Lower lobe of right lung (tissue), 2 donors: ENCODE results near the gene CCNY. TPM values are rescaled to one million over a fixed set of nuclear protein-coding genes. Genes with fewer than 3 reads are reported as not detected.

ENCODE experiments used
- ATAC-seq, 2 donors: fragments of 200-7000 bp; cut with Tn5 transposase; one replicate each; pipeline ENCODE4 v1.9.1; 2020 to 2022; ENCODE audit warnings: mild to moderate bottlenecking in 2 of 2, moderate library complexity in 2 of 2
- DNase-seq: peaks from one replicate; pipeline ENCODE4 v3.0.0-alpha.2; 2020
- H3K27ac ChIP-seq: fragments of 200-600 bp; one replicate; pipeline ENCODE4 v1.8.0; 2022
- H3K27me3 ChIP-seq: fragments of 200-600 bp; one replicate; pipeline ENCODE4 v1.8.0; 2022; ENCODE audit warnings: low read depth
- H3K36me3 ChIP-seq: fragments of 200-600 bp; one replicate; pipeline ENCODE4 v1.8.0; 2022; ENCODE audit warnings: mild to moderate bottlenecking
- H3K4me1 ChIP-seq: fragments of 200-600 bp; one replicate; pipeline ENCODE4 v1.8.0; 2022
- H3K4me3 ChIP-seq: fragments of 200-600 bp; one replicate; pipeline ENCODE4 v1.8.0; 2022; ENCODE audit warnings: mild to moderate bottlenecking
- H3K9me3 ChIP-seq: fragments of 200-600 bp; one replicate; pipeline ENCODE4 v1.8.0; 2022
- CTCF ChIP-seq: fragments of 200-600 bp; IDR thresholded peaks from one replicate; pipeline ENCODE4 v1.8.0; 2022; ENCODE audit warnings: antibody characterized with exemption, mild to moderate bottlenecking
- intact Hi-C: fragments of 100-400 bp; cut with DNase I; formaldehyde crosslinking; loops from one replicate; pipeline ENCODE4 v1.11.0; 2022
- total RNA-seq: library from RNA; stranded (reverse); fragmentation: NEBNext Ultra II Directional; extraction: Animal tissue kit (Norgen Biotek cat#: 25700); gene quantifications from one replicate; pipeline ENCODE4 v1.2.1, GENCODE V29; 2021
- donor health status: DM: no; HTN: yes; CAD: no; lungs with severe emphysema.

CCNY gene
- total RNA-seq, 1 donor from 2014 or later, result 64.5 TPM

DNA sequence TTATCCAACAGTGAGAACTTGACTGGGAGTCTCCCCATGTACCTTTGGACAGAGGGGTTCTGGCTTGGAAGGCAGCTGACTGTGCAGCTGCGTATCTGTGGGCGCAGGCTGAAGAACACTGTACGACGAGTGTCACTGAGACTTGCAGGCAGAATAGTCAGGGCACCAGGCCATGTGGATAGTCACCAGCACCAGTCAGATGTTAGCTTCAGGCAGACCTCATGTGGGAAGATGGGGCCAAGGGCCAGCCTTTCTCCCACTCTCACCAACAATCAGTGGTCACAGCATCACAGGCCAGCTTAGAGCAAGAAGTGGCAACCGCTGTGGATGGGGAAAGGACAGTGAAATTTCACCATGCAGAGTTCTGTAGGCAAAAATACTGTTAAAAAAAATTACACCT, 225.4 kb downstream of the CCNY start:
- Histone ChIP-seq H3K4me1 (peaks cover 18% of the 10 kb centered on the region), H3K27me3 (no peaks in the 10 kb centered on the region), H3K27ac (no peak overlapping the region), H3K36me3 (peaks cover 21% of the 10 kb centered on the region), H3K4me3 (no peak overlapping the region), H3K9me3 (no peaks in the 10 kb centered on the region)
- intact Hi-C loops, result no loop called here
- no peak for TF ChIP-seq CTCF
- DNase-seq, result no peak
- no peak for ATAC-seq

DNA sequence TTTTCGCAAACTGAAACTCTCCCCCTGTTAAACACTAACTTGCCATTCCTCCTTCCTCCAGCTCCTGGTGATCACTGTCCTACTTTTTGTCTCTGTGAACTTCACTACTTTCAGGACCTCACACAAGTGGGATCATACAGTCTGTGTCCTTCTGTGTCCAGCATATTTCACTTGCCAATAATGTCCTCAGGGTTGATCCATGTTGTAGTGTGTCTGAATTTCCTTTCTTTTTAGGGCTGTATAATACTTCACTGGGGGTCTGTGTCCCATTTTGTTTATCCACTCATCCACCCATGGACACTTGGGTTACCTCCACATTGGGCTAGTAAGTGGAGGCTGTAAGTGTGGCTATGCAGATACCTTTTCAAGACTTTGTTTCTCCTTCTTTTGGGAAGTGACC, 226.1 kb downstream of the CCNY start:
- TF ChIP-seq CTCF, result no peak
- no peak overlapping the region for H3K4me3 ChIP-seq
- DNase-seq (no peak), ATAC-seq (no peak)
- intact Hi-C loops, result no loop called here
- no peak overlapping the region for H3K27ac ChIP-seq
- peaks cover 18% of the 10 kb centered on the region for H3K4me1 ChIP-seq
- H3K36me3 ChIP-seq, result peaks cover 26% of the 10 kb centered on the region
- no peaks in the 10 kb centered on the region for H3K9me3 ChIP-seq
- H3K27me3 ChIP-seq, result no peaks in the 10 kb centered on the region

- ATAC-seq (peak; percentile 84), DNase-seq (peak; percentile 63)
- Histone ChIP-seq H3K4me3 (no peak overlapping the region), H3K9me3 (no peaks in the 10 kb centered on the region), H3K27ac (no peak overlapping the region), H3K27me3 (no peaks in the 10 kb centered on the region), H3K36me3 (peaks cover 35% of the 10 kb centered on the region), H3K4me1 (peaks cover 18% of the 10 kb centered on the region)
- intact Hi-C loops, result no loop called here
- TF ChIP-seq CTCF, result peak; percentile 98
Observed at GRCh38 chr10:35563261-35563891, 227.1 kb downstream of the CCNY start.

DNA sequence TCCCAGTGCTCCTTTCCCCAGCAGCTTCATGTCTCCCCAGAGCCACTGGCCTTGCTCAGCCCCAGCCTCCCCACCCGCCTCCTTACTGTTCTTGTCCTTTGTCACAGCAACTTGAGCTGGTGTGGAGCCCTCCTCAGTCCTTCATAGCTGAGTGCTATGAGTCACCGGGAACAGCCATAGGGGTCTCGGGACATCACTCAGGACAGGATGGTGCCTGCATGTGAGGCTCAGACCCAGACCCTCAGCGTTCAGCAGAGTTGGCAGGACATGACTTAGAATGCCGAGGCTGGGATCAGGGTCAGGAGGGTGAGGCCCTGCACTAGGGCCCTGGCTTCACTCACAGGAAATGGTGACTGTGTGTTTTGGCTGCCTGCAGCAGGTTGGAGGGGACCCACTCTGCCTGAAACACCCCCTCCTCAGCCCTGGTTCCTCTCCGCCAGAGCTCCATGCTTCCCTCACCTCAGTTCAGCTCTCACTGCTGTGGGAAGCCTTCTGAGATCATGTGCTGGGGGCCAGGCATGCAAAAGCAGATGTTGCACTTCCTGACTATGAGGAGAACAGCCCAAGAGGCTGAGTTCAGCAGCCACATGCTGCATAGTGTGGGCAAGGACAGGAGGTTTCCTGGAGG, 228.1 kb downstream of the CCNY start:
- no peak for DNase-seq
- no peak for TF ChIP-seq CTCF
- intact Hi-C loops, result no loop called here
- Histone ChIP-seq H3K9me3 (no peaks in the 10 kb centered on the region), H3K27me3 (no peaks in the 10 kb centered on the region), H3K4me3 (no peak overlapping the region), H3K27ac (peak overlapping the region; percentile 32), H3K36me3 (peaks cover 40% of the 10 kb centered on the region), H3K4me1 (peaks cover 18% of the 10 kb centered on the region)
- peak; percentile 12 to 56 for ATAC-seq

DNA sequence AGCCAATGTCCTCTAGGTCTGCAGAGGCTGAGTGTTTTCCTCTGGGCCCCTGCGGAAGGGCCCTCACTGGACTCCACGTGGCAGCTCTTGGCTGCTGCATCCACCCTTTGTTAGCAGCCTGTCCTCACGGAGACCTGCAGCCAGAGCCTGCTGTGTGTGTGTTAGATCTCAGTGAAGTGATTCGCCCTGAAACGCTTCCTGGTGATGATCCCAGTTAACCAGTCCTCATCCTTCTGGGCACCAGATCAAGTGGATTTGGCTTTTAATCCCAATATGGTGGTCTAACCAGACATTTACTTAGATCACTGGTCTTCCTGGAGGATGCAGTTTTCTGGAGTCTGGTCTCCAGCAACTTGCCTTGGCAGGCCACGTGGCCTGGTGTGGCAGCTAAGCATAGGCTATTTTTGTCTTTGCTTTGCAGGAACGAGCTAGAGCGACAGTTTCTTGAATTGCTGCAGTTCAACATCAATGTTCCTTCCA, 229.3 kb downstream of the CCNY start:
- H3K27me3 ChIP-seq, result no peaks in the 10 kb centered on the region
- TF ChIP-seq CTCF, result no peak
- peaks cover 18% of the 10 kb centered on the region for H3K4me1 ChIP-seq
- H3K4me3 ChIP-seq, result no peak overlapping the region
- H3K9me3 ChIP-seq, result no peaks in the 10 kb centered on the region
- DNase-seq, result no peak
- no peak for ATAC-seq
- intact Hi-C loops, result no loop called here
- peaks cover 50% of the 10 kb centered on the region for H3K36me3 ChIP-seq
- no peak overlapping the region for H3K27ac ChIP-seq
